GM12801 (cell line): ENCODE data around the gene PRKCE.

Experiments
- TF ChIP-seq, protein P1 (sequence below): IDR thresholded peaks from one replicate; pipeline ENCODE4 v1.5.1; 2011; ENCODE audit warnings: control low read depth; ENCODE audit not compliant: insufficient read length; ENCODE audit errors: extremely low read depth

Gene PRKCE

DNA sequence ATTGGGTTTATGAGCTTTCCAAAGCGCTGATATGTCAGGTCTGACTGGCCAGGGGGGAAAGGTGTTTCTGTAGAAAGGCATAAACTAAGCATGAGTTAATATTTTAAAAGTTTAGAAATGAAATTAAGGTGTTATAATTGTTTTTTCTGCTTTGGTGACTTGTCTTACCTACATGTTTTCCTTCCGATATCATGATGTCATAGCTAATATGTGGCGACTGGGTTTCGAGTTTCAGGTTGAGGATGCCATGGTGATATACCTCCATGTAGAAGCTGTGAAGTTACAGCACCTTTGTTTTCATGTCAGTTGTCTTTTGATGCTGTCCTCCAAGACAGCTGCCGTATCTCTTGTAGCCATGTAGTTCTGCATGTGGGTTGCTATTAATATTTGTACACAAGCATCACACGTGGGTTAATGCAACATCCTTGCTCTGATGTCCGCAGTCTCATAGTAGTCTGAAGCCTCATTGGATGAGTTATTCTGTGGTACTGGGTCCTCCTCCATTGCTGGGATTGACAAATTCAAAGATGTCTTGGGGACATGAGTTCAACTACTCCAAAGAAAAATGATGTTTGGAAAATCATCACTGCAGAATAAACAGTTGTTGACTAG lies 230.6 kb downstream of the PRKCE start:
- TF ChIP-seq, protein P1, sequence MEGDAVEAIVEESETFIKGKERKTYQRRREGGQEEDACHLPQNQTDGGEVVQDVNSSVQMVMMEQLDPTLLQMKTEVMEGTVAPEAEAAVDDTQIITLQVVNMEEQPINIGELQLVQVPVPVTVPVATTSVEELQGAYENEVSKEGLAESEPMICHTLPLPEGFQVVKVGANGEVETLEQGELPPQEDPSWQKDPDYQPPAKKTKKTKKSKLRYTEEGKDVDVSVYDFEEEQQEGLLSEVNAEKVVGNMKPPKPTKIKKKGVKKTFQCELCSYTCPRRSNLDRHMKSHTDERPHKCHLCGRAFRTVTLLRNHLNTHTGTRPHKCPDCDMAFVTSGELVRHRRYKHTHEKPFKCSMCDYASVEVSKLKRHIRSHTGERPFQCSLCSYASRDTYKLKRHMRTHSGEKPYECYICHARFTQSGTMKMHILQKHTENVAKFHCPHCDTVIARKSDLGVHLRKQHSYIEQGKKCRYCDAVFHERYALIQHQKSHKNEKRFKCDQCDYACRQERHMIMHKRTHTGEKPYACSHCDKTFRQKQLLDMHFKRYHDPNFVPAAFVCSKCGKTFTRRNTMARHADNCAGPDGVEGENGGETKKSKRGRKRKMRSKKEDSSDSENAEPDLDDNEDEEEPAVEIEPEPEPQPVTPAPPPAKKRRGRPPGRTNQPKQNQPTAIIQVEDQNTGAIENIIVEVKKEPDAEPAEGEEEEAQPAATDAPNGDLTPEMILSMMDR: no peak

DNA sequence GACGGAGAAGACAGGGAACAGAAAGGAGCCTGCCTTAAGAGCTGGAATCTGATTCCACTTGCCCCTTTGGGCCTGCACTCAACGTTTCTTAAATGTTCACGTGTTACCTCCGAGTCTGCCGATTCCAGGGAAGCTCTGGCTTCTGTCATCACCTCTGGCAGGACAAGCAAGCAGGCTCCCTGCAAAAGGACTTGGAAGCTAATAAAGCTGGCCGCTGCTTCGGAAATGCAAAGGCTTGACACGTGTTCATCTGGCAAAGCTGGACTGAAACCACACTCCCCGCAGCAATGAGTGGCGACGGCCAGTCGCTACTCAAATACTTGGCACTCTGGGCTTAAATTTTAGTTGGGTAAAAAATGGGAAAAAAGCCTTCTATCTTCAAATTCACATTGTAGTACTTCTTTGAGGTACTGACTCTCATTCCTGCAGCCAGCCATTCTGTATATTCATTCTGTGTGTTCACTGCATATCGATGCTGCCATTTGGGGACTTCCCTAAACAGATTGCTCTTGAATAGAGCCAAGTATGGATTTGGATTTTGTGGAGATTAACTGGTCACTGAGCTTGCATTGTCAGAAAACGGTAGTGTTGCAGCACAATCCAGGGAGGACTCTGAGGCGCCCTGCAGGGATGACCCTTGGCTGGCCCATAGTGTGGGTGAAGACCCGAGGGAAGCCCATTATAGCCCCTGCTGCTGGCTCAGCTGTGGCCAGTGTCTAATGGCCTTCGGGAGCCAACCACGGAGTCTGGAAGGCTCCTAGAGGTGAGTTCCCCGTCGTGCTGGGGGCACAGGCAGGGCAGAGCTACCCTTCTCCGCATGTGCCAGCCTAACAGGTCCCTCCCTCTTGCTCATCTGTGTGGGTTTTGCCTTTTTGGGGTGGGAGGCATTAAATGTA lies 231.5 kb downstream of the PRKCE start:
- TF ChIP-seq, protein P1: no peak

DNA sequence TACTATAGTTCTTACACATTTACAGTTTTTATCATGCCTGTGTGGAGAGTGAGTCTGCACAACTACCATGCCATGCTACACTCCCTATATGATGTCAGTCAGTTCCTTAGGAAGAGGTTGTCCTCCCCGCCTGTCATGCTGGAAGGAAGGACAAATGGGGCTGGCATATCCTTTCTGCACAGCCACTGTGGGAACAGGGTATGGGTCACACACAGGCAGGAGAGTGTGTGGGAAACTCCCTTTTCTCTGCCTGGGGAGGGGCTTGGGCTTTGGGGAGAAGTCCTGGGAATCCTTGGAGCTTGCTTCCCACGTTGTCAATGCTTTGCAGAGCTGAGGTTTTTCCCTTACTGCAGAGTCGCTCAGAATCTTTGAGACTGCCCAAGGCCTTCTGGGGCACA lies 232.1 kb downstream of the PRKCE start:
- TF ChIP-seq, protein P1: no peak

DNA sequence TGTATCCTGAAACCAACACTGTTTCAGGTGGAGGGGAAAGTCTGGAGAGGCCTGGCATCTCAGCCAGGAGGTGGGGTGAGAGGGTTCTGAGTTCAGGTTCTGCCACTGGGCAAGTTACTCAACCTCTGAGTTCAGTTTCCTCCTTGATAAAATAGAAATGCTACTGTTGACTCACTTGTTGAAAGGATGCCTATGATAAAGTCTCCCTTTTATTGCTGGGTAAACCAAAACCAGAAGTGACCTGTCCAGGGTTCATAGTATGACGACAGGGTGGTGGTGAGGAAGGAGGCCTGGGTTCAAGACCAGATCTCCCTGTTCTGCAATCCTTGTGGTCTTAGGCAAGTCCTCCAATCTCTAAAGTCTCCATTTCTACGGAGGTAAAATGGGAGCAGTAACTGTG lies 232.7 kb downstream of the PRKCE start:
- TF ChIP-seq, protein P1: no peak

DNA sequence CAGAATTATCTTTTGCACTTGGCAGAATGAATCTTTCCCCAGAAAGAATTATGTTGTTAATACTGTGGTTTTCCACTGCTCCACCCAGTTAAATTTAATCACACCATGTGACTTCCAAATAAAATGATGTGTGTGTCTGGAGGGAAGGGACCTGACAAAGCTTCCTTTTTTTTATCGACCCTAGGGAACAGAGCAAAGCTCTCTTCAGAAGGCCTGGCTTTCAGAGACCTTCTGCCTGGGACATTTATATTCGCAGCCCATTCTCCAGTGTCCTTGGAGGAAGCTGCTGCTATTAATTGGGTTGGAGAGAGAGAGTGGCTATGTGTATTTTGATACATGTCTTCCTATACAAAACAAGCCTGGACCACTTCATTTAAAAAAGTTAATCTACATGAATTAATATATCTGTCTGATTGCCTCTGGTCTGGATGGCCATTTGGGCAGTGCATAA lies 233.7 kb downstream of the PRKCE start:
- TF ChIP-seq, protein P1: no peak

DNA sequence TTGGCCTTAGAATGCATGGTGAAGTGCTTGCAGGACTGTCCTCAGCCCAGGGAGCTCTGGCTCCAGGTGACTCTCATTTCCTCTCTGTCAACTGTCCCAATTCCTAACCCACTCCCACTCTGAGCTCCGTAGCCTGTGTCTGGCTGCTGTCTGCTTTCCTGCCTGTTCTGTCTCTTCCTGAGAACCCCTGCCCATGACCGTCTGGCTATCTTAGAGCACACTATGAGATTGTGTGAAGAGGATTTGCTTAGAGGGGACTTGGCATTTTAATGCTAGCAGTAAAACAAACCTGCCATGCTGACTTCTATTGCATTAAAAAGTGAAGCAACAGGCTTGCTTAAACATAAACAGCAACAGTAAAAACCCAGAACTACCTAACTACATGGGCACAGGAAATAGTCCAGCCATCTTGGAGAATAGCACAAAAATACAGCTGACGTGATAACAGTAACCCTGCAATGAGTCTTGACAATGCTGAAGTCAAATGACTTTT lies 234.7 kb downstream of the PRKCE start:
- TF ChIP-seq, protein P1: no peak

DNA sequence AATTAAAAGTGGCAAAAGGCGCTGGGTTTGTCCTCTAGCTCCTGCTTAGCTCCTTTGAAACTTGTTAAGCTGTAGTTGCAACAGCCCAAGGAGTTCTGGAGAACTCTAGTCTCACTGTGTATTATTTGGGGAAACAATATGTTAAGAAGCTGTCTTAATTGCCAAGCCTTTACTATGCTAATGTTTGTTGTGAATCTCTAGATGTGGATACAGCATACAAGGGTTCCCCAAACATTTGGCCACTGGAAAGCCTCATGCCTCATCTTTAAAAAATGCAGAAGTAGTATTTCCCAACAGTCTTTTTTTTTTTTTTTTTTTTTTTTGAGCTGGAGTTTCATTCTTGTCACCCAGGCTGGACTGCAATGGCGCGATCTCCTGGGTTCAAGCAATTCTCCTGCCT lies 236.7 kb downstream of the PRKCE start:
- TF ChIP-seq, protein P1: no peak
